AG09309 (cell line): ENCODE measurements around the gene RGS12.
A peak's percentile ranks its signal among the peaks of the same experiment; 100 is the strongest.

ENCODE experiments used
- DNase-seq: peaks from one replicate; pipeline ENCODE4 v3.0.0-alpha.2; 2010; ENCODE audit warnings: low read depth
- H3K4me3 ChIP-seq: 2 replicates; pipeline ENCODE4 v1.5.1; 2011; ENCODE audit warnings: mild to moderate bottlenecking, low read depth, low read length, moderate library complexity; ENCODE audit not compliant: control insufficient read depth
- TF ChIP-seq, protein P1 (sequence below): IDR thresholded peaks from 2 replicates; pipeline ENCODE4 v1.5.1; 2011; ENCODE audit warnings: mild to moderate bottlenecking, low read depth, low read length, inconsistent platforms; ENCODE audit not compliant: insufficient read depth, control insufficient read depth; ENCODE audit errors: missing control alignments

The RGS12 gene

DNA sequence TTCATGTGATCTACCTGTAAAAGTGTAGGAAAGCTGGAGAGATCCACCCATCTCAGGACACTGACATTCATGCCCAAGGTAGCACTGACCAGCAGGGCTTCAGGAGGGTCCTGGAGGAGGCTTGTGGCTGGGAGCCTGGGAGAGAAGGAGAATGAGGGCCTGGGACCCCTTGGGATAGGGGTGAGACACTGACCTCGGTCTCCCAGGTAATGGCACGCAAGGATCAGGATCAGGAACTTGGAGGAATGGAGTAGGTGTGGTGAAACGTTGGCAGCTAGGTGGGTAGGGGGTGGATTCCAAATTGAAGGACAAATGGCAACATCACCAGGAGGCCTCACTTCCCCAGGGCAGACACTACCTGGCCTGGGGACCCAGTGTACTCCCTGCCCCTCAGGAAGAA lies 12.4 kb upstream of the RGS12 start:
- no peak for DNase-seq
- TF ChIP-seq, protein P1, sequence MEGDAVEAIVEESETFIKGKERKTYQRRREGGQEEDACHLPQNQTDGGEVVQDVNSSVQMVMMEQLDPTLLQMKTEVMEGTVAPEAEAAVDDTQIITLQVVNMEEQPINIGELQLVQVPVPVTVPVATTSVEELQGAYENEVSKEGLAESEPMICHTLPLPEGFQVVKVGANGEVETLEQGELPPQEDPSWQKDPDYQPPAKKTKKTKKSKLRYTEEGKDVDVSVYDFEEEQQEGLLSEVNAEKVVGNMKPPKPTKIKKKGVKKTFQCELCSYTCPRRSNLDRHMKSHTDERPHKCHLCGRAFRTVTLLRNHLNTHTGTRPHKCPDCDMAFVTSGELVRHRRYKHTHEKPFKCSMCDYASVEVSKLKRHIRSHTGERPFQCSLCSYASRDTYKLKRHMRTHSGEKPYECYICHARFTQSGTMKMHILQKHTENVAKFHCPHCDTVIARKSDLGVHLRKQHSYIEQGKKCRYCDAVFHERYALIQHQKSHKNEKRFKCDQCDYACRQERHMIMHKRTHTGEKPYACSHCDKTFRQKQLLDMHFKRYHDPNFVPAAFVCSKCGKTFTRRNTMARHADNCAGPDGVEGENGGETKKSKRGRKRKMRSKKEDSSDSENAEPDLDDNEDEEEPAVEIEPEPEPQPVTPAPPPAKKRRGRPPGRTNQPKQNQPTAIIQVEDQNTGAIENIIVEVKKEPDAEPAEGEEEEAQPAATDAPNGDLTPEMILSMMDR = no peak

DNA sequence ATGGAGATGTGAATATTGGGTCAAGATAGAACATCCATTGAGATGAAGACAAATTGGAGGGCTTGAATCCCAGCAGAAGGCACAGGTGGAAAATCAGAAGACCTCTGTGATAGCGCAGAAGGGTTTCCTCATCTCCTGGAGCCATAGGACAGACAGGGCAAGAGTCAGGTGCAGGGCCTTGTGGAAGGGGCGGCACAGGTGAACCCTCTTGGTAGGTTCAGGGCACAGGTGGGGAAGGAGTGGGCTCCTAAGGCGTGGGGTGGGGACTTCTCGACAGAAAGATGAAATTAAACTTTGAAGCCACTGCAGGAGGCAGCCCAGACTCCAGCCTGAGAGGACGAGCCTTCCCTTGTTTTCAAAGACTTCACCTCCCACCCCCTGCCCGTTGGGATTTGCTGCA lies 9.3 kb upstream of the RGS12 start:
- no peak for DNase-seq

More for the DNA sequence above, 12.4 kb upstream of the RGS12 start:
- H3K4me3 ChIP-seq = no peak overlapping the region

DNA sequence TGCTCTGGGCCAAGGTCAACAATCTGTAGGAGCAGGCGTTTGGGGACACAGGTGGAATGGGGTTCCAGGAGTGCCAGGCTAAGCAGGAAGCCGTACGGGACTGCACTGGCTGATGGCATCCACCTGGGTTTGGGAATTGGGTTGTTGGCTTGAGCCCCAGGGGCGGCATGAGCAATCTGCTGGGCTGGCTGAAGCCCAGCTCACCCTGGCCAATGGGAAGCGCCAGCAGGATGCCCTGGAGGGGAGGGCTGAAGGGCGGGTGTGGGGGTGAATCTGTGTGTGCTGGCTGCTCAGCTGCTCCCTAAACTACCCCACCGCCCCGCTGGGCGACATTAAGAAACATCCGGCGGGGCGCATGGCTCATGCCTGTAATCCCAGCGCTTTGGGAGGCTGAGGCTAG lies 8.9 kb upstream of the RGS12 start:
- TF ChIP-seq, protein P1 = no peak
- no peak overlapping the region for H3K4me3 ChIP-seq
- DNase-seq = no peak

More for the DNA sequence above, 9.3 kb upstream of the RGS12 start:
- H3K4me3 ChIP-seq = no peak overlapping the region
- TF ChIP-seq, protein P1 = no peak

DNA sequence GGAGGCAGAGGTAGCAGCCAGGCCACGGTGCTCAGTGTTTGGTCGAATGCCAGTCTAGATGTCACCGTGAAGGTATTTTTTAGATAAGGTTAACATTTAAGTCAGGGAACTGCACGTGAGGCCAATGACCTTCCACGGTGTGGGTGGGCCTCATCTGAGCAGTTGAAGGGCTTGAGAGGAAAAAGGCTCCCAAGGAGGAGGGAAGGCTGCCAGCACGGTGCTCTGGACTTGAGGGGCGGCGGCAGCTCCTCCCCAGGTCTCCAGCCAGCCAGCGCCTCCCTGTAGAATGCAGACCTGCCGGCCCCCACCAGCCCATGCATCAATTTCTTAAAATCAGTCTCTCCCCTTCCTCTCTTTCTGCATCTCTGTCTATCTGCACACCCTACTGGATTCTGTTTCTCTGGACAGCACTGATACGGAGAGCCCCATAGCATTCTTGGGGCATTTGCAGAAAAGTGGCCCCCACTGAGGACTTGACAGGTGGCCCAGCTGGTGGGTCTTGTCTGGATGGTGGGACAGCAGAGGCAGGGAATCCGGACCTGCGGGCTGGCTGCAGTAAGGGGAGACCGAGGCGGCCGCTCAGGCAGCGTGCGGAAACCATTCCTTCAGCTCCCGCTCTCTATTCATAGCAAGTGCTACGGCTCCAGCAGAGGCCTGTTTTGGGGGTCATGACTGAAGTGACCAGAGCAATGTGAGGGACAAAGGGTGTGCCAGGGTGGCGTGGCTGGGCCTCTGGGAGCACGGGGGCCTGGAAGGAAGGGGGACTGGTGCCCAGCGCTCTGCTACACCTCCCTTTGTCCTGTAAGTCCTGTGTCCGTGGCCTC lies 7.9 kb upstream of the RGS12 start:
- no peak for DNase-seq
- H3K4me3 ChIP-seq = no peak overlapping the region
- TF ChIP-seq, protein P1 = no peak

DNA sequence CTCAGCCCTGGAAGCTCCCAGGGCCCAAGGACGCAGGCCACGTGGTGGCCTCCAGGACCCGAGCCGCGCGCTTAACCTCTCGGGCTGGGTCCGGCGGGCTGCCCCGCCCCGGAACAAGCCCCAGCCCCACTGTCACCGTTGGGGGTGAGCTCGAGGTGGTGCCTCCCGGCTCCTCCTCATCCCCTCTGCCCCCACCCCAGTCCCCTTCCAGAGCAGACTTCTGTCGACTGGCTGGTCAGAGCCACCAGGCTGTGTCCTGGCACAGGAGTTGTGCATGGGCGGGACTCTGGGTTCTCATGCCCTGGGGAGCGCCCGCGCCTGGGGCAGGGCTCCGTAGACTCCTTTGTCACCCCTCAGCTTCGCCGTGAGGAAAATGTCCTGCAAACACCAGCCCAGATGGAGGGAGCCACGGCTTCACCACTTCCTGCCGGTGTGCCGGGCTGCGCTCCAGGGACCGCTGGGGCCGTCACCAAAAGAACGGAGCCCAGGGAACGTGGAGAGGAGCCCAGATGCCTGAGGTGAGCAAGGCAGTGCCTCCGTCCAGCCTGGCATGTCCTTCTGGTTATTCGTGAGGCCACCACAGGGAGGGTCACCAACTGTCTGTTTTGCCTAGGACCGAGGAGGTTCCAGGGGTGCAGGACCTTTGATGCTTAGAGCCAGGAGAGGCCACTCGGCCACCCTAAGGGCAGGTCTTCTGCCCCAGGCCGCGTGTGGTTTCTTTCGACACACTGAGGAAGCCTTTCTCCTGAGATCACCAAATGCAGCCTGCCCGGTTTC lies 7.1 kb upstream of the RGS12 start:
- H3K4me3 ChIP-seq = no peak overlapping the region
- peak; percentile 49 for DNase-seq
- TF ChIP-seq, protein P1 = no peak

DNA sequence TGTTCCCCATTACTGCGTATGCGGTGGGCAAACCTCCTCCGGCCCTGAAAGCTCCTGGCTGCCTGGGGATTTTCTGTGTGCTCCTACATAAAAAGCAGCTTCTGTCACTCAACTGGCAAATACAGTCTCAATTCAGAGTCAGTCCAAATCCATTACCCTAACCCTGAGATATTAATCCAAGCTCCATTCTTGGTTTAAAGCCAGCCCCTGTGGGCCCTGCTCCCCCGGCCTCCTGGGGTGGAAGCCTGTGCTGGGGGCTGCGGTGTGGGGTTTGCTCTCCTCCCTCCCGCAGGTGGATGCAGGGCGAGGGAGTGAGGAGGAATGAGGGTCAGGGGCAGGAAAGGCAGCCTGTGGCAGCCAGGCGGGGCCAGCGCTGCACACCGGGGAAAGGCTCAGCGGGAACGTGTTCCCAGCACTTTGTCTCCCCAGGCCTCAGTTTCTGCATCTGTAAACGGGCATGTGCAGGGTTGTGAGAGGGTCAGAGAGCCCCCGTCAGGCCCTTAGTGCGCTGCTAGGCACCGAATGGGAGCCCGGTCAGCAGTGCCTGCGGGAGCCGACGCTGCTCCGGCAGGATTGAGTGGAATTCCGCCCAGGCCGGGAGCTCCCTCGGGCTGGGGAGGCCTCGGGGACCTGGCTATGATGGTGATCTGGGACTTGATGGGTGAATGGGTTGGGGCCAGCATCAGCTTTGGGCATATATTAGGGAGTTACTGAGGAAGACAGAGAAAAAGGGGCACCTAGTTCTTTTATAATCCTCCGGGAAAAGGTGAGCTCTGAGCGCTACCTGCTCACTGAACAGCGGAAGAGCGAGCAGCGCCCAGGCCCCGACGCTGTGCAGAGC lies 6.3 kb upstream of the RGS12 start:
- TF ChIP-seq, protein P1 = no peak
- no peak for DNase-seq
- no peak overlapping the region for H3K4me3 ChIP-seq
